Activated B cell treated with CpG ODN at 0.5 μM for 24 hours (primary cell): ENCODE data around the gene XYLT1. TPM values are rescaled to one million over a fixed set of nuclear protein-coding genes. Genes with fewer than 3 reads are reported as not detected.

Experiments used
- ATAC-seq: fragments of 200-7000 bp; cut with Tn5 transposase; one replicate; pipeline ENCODE4 v1.10.0; 2021; ENCODE audit warnings: low read depth, mild to moderate bottlenecking, moderate library complexity
- CTCF ChIA-PET: fragments of 350-600 bp; sonication (Branson Sonifier 250); formaldehyde crosslinking; loops from one replicate; lab custom pipeline; 2021; ENCODE audit warnings: antibody characterized with exemption; lab: Charles Lee
- POLR2A ChIA-PET: fragments of 350-600 bp; sonication (Branson Sonifier 250); formaldehyde crosslinking; loops from one replicate; lab custom pipeline; 2021; ENCODE audit warnings: antibody characterized with exemption; lab: Charles Lee
- DNase-seq: peaks from one replicate; pipeline ENCODE4 v3.0.0; 2022
- H3K27ac Mint-ChIP-seq: one replicate; pipeline ENCODE4 v1.8.0; 2020; ENCODE audit warnings: mixed read lengths
- H3K27me3 Mint-ChIP-seq: one replicate; pipeline ENCODE4 v1.8.0; 2021; ENCODE audit warnings: mixed read lengths
- H3K36me3 Mint-ChIP-seq: one replicate; pipeline ENCODE4 v1.8.0; 2021; ENCODE audit warnings: low read depth, mixed read lengths
- H3K4me1 Mint-ChIP-seq: one replicate; pipeline ENCODE4 v1.8.0; 2021; ENCODE audit warnings: mixed read lengths
- H3K4me3 Mint-ChIP-seq: one replicate; pipeline ENCODE4 v1.8.0; 2020; ENCODE audit warnings: mild to moderate bottlenecking, mixed read lengths
- H3K9me3 Mint-ChIP-seq: one replicate; pipeline ENCODE4 v1.8.0; 2020; ENCODE audit warnings: mixed read lengths
- intact Hi-C: fragments of 100-400 bp; cut with micrococcal nuclease; formaldehyde crosslinking; loops from one replicate; pipeline ENCODE4 v1.15.1; 2024
- total RNA-seq: library from RNA; stranded (reverse); gene quantifications from 2 replicates; pipeline ENCODE4 v1.2.3, GENCODE V29; 2022
- TF ChIP-seq, protein P1 (sequence below): fragments of 200-600 bp; IDR thresholded peaks from one replicate; pipeline ENCODE4 v1.8.0; 2022; ENCODE audit warnings: antibody characterized with exemption, mild to moderate bottlenecking

XYLT1 gene
- total RNA-seq, 1 donor from 2014 or later: 17.0 TPM

DNA sequence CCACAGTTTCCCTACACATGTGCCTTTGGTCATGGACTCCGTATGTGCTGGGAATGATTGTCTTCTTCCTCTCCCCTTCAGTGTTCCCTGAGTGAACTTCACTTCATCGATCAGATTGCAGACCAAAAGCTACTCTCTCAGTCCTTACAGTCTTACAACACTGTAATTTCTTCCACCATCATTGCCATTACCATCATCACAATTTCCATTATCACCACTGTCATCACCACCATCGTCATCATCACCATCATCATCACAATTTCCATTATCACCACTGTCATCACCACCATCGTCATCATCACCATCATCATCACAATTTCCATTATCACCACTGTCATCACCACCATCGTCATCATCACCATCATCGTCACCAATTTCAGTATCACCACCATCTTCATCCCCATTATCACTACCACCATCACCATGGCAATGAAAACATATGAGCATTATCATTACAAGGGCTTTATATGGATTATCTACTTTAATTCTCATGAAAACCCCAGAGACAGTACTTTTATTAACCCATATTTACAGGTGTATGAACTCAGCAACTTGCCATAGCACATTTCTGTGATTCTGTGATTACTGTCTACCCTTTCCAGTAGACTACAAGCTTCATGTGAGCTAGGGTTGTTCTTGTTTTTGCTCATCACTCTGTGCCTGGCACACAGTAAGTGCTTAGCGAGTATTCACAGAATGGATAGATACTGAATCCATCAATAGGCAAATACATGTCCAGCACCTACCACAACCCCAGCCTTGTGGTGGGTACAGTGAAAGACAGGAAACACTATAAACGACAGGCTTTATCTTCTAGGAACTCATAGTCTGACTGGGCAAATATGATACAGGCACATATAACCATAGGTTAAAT lies 327.0 kb downstream of the XYLT1 start:
- Mint-ChIP-seq H3K27ac (no peak overlapping the region), H3K4me1 (no peaks in the 10 kb centered on the region), H3K36me3 (peaks cover 39% of the 10 kb centered on the region), H3K4me3 (no peak overlapping the region), H3K9me3 (no peaks in the 10 kb centered on the region), H3K27me3 (no peaks in the 10 kb centered on the region)
- POLR2A ChIA-PET: no interaction called here
- CTCF ChIA-PET: no interaction called here
- TF ChIP-seq, protein P1, sequence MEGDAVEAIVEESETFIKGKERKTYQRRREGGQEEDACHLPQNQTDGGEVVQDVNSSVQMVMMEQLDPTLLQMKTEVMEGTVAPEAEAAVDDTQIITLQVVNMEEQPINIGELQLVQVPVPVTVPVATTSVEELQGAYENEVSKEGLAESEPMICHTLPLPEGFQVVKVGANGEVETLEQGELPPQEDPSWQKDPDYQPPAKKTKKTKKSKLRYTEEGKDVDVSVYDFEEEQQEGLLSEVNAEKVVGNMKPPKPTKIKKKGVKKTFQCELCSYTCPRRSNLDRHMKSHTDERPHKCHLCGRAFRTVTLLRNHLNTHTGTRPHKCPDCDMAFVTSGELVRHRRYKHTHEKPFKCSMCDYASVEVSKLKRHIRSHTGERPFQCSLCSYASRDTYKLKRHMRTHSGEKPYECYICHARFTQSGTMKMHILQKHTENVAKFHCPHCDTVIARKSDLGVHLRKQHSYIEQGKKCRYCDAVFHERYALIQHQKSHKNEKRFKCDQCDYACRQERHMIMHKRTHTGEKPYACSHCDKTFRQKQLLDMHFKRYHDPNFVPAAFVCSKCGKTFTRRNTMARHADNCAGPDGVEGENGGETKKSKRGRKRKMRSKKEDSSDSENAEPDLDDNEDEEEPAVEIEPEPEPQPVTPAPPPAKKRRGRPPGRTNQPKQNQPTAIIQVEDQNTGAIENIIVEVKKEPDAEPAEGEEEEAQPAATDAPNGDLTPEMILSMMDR: no peak
- DNase-seq (no peak), ATAC-seq (no peak)
- intact Hi-C loops: no loop called here

DNA sequence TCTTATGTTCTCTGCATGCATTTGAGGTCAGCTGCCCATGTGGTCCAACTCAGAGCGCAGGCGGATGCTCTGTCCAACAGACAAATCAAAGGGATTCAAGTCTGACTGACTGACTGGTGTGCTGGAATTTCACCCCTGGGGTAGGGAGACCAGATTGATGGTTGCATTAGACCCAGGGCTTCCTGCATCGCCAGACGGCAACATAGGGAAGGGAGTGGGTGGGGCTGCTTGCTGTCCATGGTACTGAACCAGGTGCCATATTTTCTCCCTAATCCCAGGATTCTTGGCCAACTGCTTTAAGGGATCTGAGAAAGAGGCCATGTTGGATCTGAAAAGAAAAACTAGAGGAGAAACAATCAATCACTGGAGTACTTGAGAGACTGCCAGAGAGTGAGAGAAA lies 332.0 kb downstream of the XYLT1 start:
- TF ChIP-seq, protein P1: no peak
- Mint-ChIP-seq H3K27ac (no peak overlapping the region), H3K9me3 (no peaks in the 10 kb centered on the region), H3K27me3 (no peaks in the 10 kb centered on the region), H3K36me3 (peaks cover 71% of the 10 kb centered on the region), H3K4me3 (no peak overlapping the region), H3K4me1 (peaks cover 11% of the 10 kb centered on the region)
- DNase-seq (no peak), ATAC-seq (no peak)
- POLR2A ChIA-PET: no interaction called here
- intact Hi-C loops: no loop called here
- CTCF ChIA-PET: no interaction called here

DNA sequence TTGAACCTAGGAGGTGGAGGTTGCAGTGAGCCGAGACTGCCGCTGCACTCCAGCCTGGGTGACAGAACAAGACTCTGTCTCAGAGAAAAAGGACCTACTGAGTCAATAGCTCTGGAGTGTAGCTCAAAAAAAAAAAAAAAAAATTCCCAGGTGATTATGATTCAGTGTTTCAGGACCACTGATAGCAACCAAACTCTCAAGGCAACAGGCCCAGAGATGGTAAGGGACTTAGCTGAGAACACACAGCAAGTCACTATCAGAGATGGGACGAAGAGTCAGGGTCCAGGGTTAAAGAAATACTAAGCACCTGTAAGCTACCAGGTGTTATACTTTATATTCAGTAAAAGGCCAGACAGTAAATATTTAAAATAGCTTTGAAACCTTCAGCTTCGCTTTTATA lies 335.3 kb downstream of the XYLT1 start:
- no peak overlapping the region for H3K4me3 Mint-ChIP-seq
- peaks cover 86% of the 10 kb centered on the region for H3K36me3 Mint-ChIP-seq
- CTCF ChIA-PET: no interaction called here

GRCh38 chr16:17134586-17134985 lies 336.2 kb downstream of the XYLT1 start:
- POLR2A ChIA-PET: interaction anchor here (1.1 to 1.3 kb wide), 2 partner anchors 60 to 167 kb away, joined by 3 to 4 read pairs; no protein-coding TSS in a partner anchor
- peaks cover 84% of the 10 kb centered on the region for H3K36me3 Mint-ChIP-seq
- H3K9me3 Mint-ChIP-seq: no peaks in the 10 kb centered on the region

More for the DNA sequence above, 335.3 kb downstream of the XYLT1 start:
- DNase-seq: no peak
- no peak overlapping the region for H3K27ac Mint-ChIP-seq
- ATAC-seq: no peak
- intact Hi-C loops: loop anchor here (1.0 kb wide), 1 partner anchor 274 kb away; no protein-coding TSS in a partner anchor
- TF ChIP-seq, protein P1: no peak
- peaks cover 28% of the 10 kb centered on the region for H3K4me1 Mint-ChIP-seq
- POLR2A ChIA-PET: interaction anchor here (0.9 kb wide), 1 partner anchor 19 kb away, joined by 4 read pairs; no protein-coding TSS in a partner anchor
- no peaks in the 10 kb centered on the region for H3K9me3 Mint-ChIP-seq
- no peaks in the 10 kb centered on the region for H3K27me3 Mint-ChIP-seq

DNA sequence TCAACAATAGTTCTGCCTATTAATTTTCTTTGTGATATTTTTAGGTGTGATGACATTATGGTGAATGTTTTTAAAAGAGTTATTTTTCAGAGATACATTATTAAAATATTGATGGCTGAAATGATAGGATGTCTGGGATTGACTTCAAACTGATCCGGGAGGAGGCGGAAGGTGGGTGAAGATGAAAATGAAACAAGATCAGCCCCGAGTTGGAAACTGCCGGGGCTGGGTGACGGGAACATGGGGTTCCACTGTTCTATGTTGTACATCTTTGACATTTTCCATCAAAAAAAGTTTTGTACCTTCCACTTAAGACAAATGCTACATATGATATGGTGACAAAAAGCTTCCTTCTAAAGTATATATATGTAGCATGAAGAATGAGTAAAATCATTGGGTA lies 336.9 kb downstream of the XYLT1 start:
- no peak overlapping the region for H3K4me3 Mint-ChIP-seq
- intact Hi-C loops: no loop called here
- H3K36me3 Mint-ChIP-seq: peaks cover 76% of the 10 kb centered on the region
- no peaks in the 10 kb centered on the region for H3K27me3 Mint-ChIP-seq
- ChIA-PET POLR2A (interaction anchor here (1.1 to 1.3 kb wide), 2 partner anchors 59 to 168 kb away, joined by 3 to 4 read pairs; no protein-coding TSS in a partner anchor), CTCF (no interaction called here)
- H3K4me1 Mint-ChIP-seq: peaks cover 35% of the 10 kb centered on the region
- TF ChIP-seq, protein P1: no peak
- ATAC-seq (no peak), DNase-seq (no peak)
- H3K27ac Mint-ChIP-seq: no peak overlapping the region
- H3K9me3 Mint-ChIP-seq: no peaks in the 10 kb centered on the region

More at GRCh38 chr16:17134586-17134985, 336.2 kb downstream of the XYLT1 start:
- Mint-ChIP-seq H3K27ac (peak overlapping the region; percentile 11), H3K4me3 (no peak overlapping the region), H3K27me3 (no peaks in the 10 kb centered on the region), H3K4me1 (peaks cover 35% of the 10 kb centered on the region)
- intact Hi-C loops: no loop called here
- DNase-seq (no peak), ATAC-seq (peak; percentile 42)
- CTCF ChIA-PET: no interaction called here
- TF ChIP-seq, protein P1: no peak
